Brain microvascular endothelial cell (primary cell): ENCODE data around the gene BRSK2.

ENCODE experiments used
- DNase-seq: peaks from one replicate; pipeline ENCODE4 v3.0.0-alpha.2; 2020
- H3K27ac ChIP-seq: fragments of 250-450 bp; sonication (Bioruptor Pico); 2 replicates; pipeline ENCODE4 v1.5.1; 2020; ENCODE audit warnings: mild to moderate bottlenecking, moderate library complexity
- H3K27me3 ChIP-seq: fragments of 250-450 bp; sonication (Bioruptor Pico); replicated peaks from 2 replicates; pipeline ENCODE4 v1.5.1; 2020; ENCODE audit warnings: mild to moderate bottlenecking
- H3K36me3 ChIP-seq: fragments of 250-450 bp; sonication (Bioruptor Pico); replicated peaks from 2 replicates; pipeline ENCODE4 v1.5.1; 2020; ENCODE audit warnings: mild to moderate bottlenecking
- H3K4me3 ChIP-seq: 2 replicates; pipeline ENCODE4 v1.5.1; 2011; ENCODE audit warnings: low read depth, mild to moderate bottlenecking, control low read depth, low read length, moderate library complexity
- CTCF ChIP-seq: IDR thresholded peaks from 2 replicates; pipeline ENCODE4 v1.5.1; 2011; ENCODE audit warnings: low read depth, mild to moderate bottlenecking, moderate library complexity, low read length, control low read depth, inconsistent platforms; ENCODE audit errors: missing control alignments
- in situ Hi-C: cut with HindIII; loops from 2 replicates; pipeline ENCODE4 v1.10.0; 2017; ENCODE audit warnings: low sequenced_read_pairs, low pct_ligation_motif_present

Gene BRSK2

GRCh38 chr11:1391165-1392075 lies 1.7 kb downstream of the BRSK2 start:
- in situ Hi-C loops: no loop called here
- TF ChIP-seq CTCF: no peak
- no peak overlapping the region for H3K4me3 ChIP-seq
- no peak for DNase-seq
- no peaks in the 10 kb centered on the region for H3K36me3 ChIP-seq
- peaks cover 18% of the 10 kb centered on the region for H3K27me3 ChIP-seq
- no peak overlapping the region for H3K27ac ChIP-seq

GRCh38 chr11:1392111-1392510 lies 2.4 kb downstream of the BRSK2 start:
- no peak for DNase-seq
- in situ Hi-C loops: no loop called here
- TF ChIP-seq CTCF: no peak

GRCh38 chr11:1392561-1392960 lies 2.8 kb downstream of the BRSK2 start:
- no peak for DNase-seq
- in situ Hi-C loops: no loop called here
- no peak overlapping the region for H3K4me3 ChIP-seq
- no peaks in the 10 kb centered on the region for H3K36me3 ChIP-seq
- peaks cover 18% of the 10 kb centered on the region for H3K27me3 ChIP-seq
- no peak for TF ChIP-seq CTCF
- H3K27ac ChIP-seq: no peak overlapping the region

More at GRCh38 chr11:1392111-1392510, 2.4 kb downstream of the BRSK2 start:
- no peak overlapping the region for H3K27ac ChIP-seq
- H3K27me3 ChIP-seq: peaks cover 18% of the 10 kb centered on the region
- H3K36me3 ChIP-seq: no peaks in the 10 kb centered on the region
- H3K4me3 ChIP-seq: no peak overlapping the region

GRCh38 chr11:1393038-1393710 lies 3.4 kb downstream of the BRSK2 start:
- Histone ChIP-seq H3K27me3 (peaks cover 17% of the 10 kb centered on the region), H3K4me3 (no peak overlapping the region), H3K36me3 (no peaks in the 10 kb centered on the region), H3K27ac (no peak overlapping the region)
- no peak for TF ChIP-seq CTCF
- no peak for DNase-seq
- in situ Hi-C loops: no loop called here

GRCh38 chr11:1394936-1395772 lies 5.4 kb downstream of the BRSK2 start:
- Histone ChIP-seq H3K4me3 (no peak overlapping the region), H3K27ac (no peak overlapping the region), H3K27me3 (peaks cover 17% of the 10 kb centered on the region), H3K36me3 (no peaks in the 10 kb centered on the region)
- in situ Hi-C loops: no loop called here
- no peak for TF ChIP-seq CTCF
- no peak for DNase-seq
